BLaER1 treated with 17β-estradiol and CSF1 and Interleukin-3, amounts not matched to agents 10 nM and 100 nM (cell line): ENCODE data around the gene SLC39A3.
A peak's percentile ranks its signal among the peaks of the same experiment; 100 is the strongest.

Experiments
- H3K27ac ChIP-seq, 11 experiments: shearing (Covaris generic); formaldehyde crosslinking; 2 replicates each; pipeline ENCODE4 v1.8.1; 2022
- H3K27me3 ChIP-seq, 11 experiments: shearing (Covaris generic); formaldehyde crosslinking; 2 replicates each; pipeline ENCODE4 v1.8.1; 2022
- H3K36me3 ChIP-seq, 11 experiments: shearing (Covaris generic); formaldehyde crosslinking; 2 replicates each; pipeline ENCODE4 v1.8.1; 2022
- H3K4me1 ChIP-seq, 10 experiments: shearing (Covaris generic); formaldehyde crosslinking; 2 replicates each; pipeline ENCODE4 v1.8.1; 2022
- H3K4me2 ChIP-seq, 11 experiments: shearing (Covaris generic); formaldehyde crosslinking; 2 replicates each; pipeline ENCODE4 v1.8.1; 2022
- H3K4me3 ChIP-seq, 10 experiments: shearing (Covaris generic); formaldehyde crosslinking; 2 replicates each; pipeline ENCODE4 v1.8.1; 2022
- H3K9ac ChIP-seq, 11 experiments: shearing (Covaris generic); formaldehyde crosslinking; 2 replicates each; pipeline ENCODE4 v1.8.1; 2022
- H3K9me3 ChIP-seq, 11 experiments: shearing (Covaris generic); formaldehyde crosslinking; replicated peaks in 1 of 11; 2 replicates each; pipeline ENCODE4 v1.8.1; 2022
- H4K20me1 ChIP-seq, 11 experiments: shearing (Covaris generic); formaldehyde crosslinking; 2 replicates each; pipeline ENCODE4 v1.8.1; 2022
- Cebpa-rat ChIP-seq, 11 experiments: shearing (Covaris generic); IDR thresholded peaks; 2 replicates each; pipeline ENCODE4 v1.8.1; 2022

SLC39A3 gene

GRCh38 chr19:2756921-2757881, 17.4 kb upstream of the SLC39A3 start:
- H4K20me1 ChIP-seq = peaks cover 7 to 95% (median 67%) of the 10 kb centered on the region in 11 experiments; a peak in 21 of 22 replicates
- TF ChIP-seq Cebpa-rat (IDR thresholded peaks at IDR 0.05) = no peak
- H3K9me3 ChIP-seq = no peaks in the 10 kb centered on the region
- no peaks in the 10 kb centered on the region for H3K27me3 ChIP-seq
- H3K4me3 ChIP-seq = peak overlapping the region in 3 of 10 experiments; percentile 21 to 39 (median 26); a peak in 4 of 20 replicates
- H3K4me2 ChIP-seq = peak overlapping the region in 8 of 11 experiments; percentile 37 to 97 (median 84); a peak in 15 of 22 replicates
- H3K27ac ChIP-seq = peak overlapping the region in 3 of 11 experiments; percentile 38 to 49 (median 48); a peak in 4 of 22 replicates
- peak overlapping the region in 7 of 11 experiments; percentile 1 to 75 (median 51); a peak in 12 of 22 replicates for H3K9ac ChIP-seq
- H3K36me3 ChIP-seq = peaks cover 72 to 100% (median 93%) of the 10 kb centered on the region in 11 experiments
- H3K4me1 ChIP-seq = peaks cover 13 to 57% (median 45%) of the 10 kb centered on the region in 10 experiments

- H3K9me3 ChIP-seq = no peaks in the 10 kb centered on the region
- no peaks in the 10 kb centered on the region for H3K27me3 ChIP-seq
- H3K36me3 ChIP-seq = peaks cover 65 to 95% (median 85%) of the 10 kb centered on the region in 11 experiments
- peak overlapping the region in 7 of 11 experiments; percentile 1 to 75 (median 51); a peak in 11 of 22 replicates for H3K9ac ChIP-seq
- peaks cover 13 to 58% (median 45%) of the 10 kb centered on the region in 10 experiments for H3K4me1 ChIP-seq
- peak overlapping the region in 8 of 11 experiments; percentile 37 to 97 (median 84); a peak in 15 of 22 replicates for H3K4me2 ChIP-seq
- peak overlapping the region in 3 of 10 experiments; percentile 21 to 39 (median 26); a peak in 2 of 20 replicates for H3K4me3 ChIP-seq
- peaks cover 7 to 88% (median 61%) of the 10 kb centered on the region in 11 experiments; a peak in 21 of 22 replicates for H4K20me1 ChIP-seq
- TF ChIP-seq Cebpa-rat (IDR thresholded peaks at IDR 0.05) = no peak
- peak overlapping the region in 3 of 11 experiments; percentile 38 to 49 (median 48); a peak in 4 of 22 replicates for H3K27ac ChIP-seq
These were observed 16.7 kb upstream of the SLC39A3 start for GRCh38 chr19:2756477-2756876.

GRCh38 chr19:2755811-2756210, 16.0 kb upstream of the SLC39A3 start:
- H3K4me2 ChIP-seq = peak overlapping the region in 4 of 11 experiments; percentile 89 to 97 (median 92); a peak in 7 of 22 replicates
- H3K36me3 ChIP-seq = peaks cover 58 to 88% (median 79%) of the 10 kb centered on the region in 11 experiments
- peak overlapping the region in 1 of 11 experiments; percentile 4; a peak in 1 of 22 replicates for H3K27ac ChIP-seq
- TF ChIP-seq Cebpa-rat (IDR thresholded peaks at IDR 0.05) = no peak
- H3K27me3 ChIP-seq = no peaks in the 10 kb centered on the region
- no peak overlapping the region for H3K4me3 ChIP-seq
- H3K9ac ChIP-seq = peak overlapping the region in 2 of 11 experiments; percentile 69 to 75; a peak in 3 of 22 replicates
- peaks cover 20 to 62% (median 50%) of the 10 kb centered on the region in 10 experiments for H3K4me1 ChIP-seq
- peaks cover 7 to 81% (median 54%) of the 10 kb centered on the region in 11 experiments; a peak in 21 of 22 replicates for H4K20me1 ChIP-seq
- H3K9me3 ChIP-seq = no peaks in the 10 kb centered on the region

- Histone ChIP-seq H3K9me3 (no peaks in the 10 kb centered on the region), H3K9ac (peak overlapping the region in 1 of 11 experiments; percentile 75; a peak in 1 of 22 replicates), H4K20me1 (peaks cover 7 to 77% (median 50%) of the 10 kb centered on the region in 11 experiments; a peak in 20 of 22 replicates), H3K4me1 (peaks cover 24 to 62% (median 51%) of the 10 kb centered on the region in 10 experiments), H3K36me3 (peaks cover 54 to 84% (median 74%) of the 10 kb centered on the region in 11 experiments), H3K27ac (no peak overlapping the region), H3K4me2 (peak overlapping the region in 2 of 11 experiments; percentile 89 to 93; a peak in 3 of 22 replicates), H3K27me3 (no peaks in the 10 kb centered on the region), H3K4me3 (no peak overlapping the region)
- no peak for TF ChIP-seq Cebpa-rat (IDR thresholded peaks at IDR 0.05)
These were observed 15.6 kb upstream of the SLC39A3 start for GRCh38 chr19:2755448-2755705.

GRCh38 chr19:2754659-2755447, 15.0 kb upstream of the SLC39A3 start:
- H3K9ac ChIP-seq = no peak overlapping the region
- H3K4me1 ChIP-seq = peaks cover 21 to 62% (median 50%) of the 10 kb centered on the region in 10 experiments
- H3K9me3 ChIP-seq = no peaks in the 10 kb centered on the region
- peaks cover 54 to 79% (median 71%) of the 10 kb centered on the region in 11 experiments for H3K36me3 ChIP-seq
- TF ChIP-seq Cebpa-rat (IDR thresholded peaks at IDR 0.05) = no peak
- no peak overlapping the region for H3K4me3 ChIP-seq
- no peak overlapping the region for H3K27ac ChIP-seq
- H3K27me3 ChIP-seq = no peaks in the 10 kb centered on the region
- H4K20me1 ChIP-seq = peaks cover 7 to 73% (median 45%) of the 10 kb centered on the region in 11 experiments; a peak in 20 of 22 replicates
- H3K4me2 ChIP-seq = no peak overlapping the region

- no peak for TF ChIP-seq Cebpa-rat (IDR thresholded peaks at IDR 0.05)
- H3K9ac ChIP-seq = no peak overlapping the region
- H3K4me1 ChIP-seq = peaks cover 11 to 51% (median 30%) of the 10 kb centered on the region in 10 experiments
- H3K4me3 ChIP-seq = no peak overlapping the region
- no peak overlapping the region for H3K27ac ChIP-seq
- H4K20me1 ChIP-seq = peaks cover 0 to 38% (median 13%) of the 10 kb centered on the region in 11 experiments; a peak in 16 of 22 replicates
- H3K27me3 ChIP-seq = no peaks in the 10 kb centered on the region
- H3K9me3 ChIP-seq = no peaks in the 10 kb centered on the region
- H3K4me2 ChIP-seq = peak overlapping the region in 9 of 11 experiments; percentile 30 to 64 (median 38); a peak in 9 of 22 replicates
- H3K36me3 ChIP-seq = peaks cover 30 to 44% (median 38%) of the 10 kb centered on the region in 11 experiments
These were observed 11.6 kb upstream of the SLC39A3 start for GRCh38 chr19:2751438-2751830.

GRCh38 chr19:2750808-2751437, 11.1 kb upstream of the SLC39A3 start:
- Histone ChIP-seq H3K4me1 (peaks cover 11 to 46% (median 28%) of the 10 kb centered on the region in 10 experiments), H3K27ac (0 out of 22 replicates have a peak overlapping the region, but pooled peaks of 1 of the 11 experiments have one; percentile 6), H3K4me2 (peak overlapping the region; percentile 3 to 64 (median 38); a peak in 16 of 22 replicates), H4K20me1 (peaks cover 0 to 33% (median 9%) of the 10 kb centered on the region in 11 experiments; a peak in 10 of 22 replicates), H3K9me3 (no peaks in the 10 kb centered on the region), H3K9ac (peak overlapping the region in 2 of 11 experiments; percentile 4 to 28; a peak in 1 of 22 replicates), H3K36me3 (peaks cover 26 to 39% (median 33%) of the 10 kb centered on the region in 11 experiments), H3K4me3 (no peak overlapping the region), H3K27me3 (no peaks in the 10 kb centered on the region)
- TF ChIP-seq Cebpa-rat (IDR thresholded peaks at IDR 0.05) = no peak

- H3K4me3 ChIP-seq = no peak overlapping the region
- H3K36me3 ChIP-seq = peaks cover 0 to 4% (median 0%) of the 10 kb centered on the region in 11 experiments; a peak in 4 of 22 replicates
- H3K4me1 ChIP-seq = peaks cover 11 to 45% (median 24%) of the 10 kb centered on the region in 10 experiments
- H3K4me2 ChIP-seq = no peak overlapping the region
- no peaks in the 10 kb centered on the region for H3K27me3 ChIP-seq
- TF ChIP-seq Cebpa-rat (IDR thresholded peaks at IDR 0.05) = no peak
- no peak overlapping the region for H3K27ac ChIP-seq
- H3K9ac ChIP-seq = no peak overlapping the region
- H3K9me3 ChIP-seq = no peaks in the 10 kb centered on the region
- no peaks in the 10 kb centered on the region for H4K20me1 ChIP-seq
These were observed 7.5 kb upstream of the SLC39A3 start for GRCh38 chr19:2747349-2747748.
